GM18858 (cell line): ENCODE measurements around the gene BTBD7.
"Not testable (repeated sequence)": the region's sequence is repeated elsewhere in the genome, so short reads cannot be mapped to it uniquely, and the experiment has no call there.

Source experiments
- ATAC-seq: cut with Tn5 transposase; IDR thresholded peaks from one replicate; pipeline ENCODE4 v1.9.1; 2021; ENCODE audit not compliant: unreplicated experiment

Gene BTBD7

DNA sequence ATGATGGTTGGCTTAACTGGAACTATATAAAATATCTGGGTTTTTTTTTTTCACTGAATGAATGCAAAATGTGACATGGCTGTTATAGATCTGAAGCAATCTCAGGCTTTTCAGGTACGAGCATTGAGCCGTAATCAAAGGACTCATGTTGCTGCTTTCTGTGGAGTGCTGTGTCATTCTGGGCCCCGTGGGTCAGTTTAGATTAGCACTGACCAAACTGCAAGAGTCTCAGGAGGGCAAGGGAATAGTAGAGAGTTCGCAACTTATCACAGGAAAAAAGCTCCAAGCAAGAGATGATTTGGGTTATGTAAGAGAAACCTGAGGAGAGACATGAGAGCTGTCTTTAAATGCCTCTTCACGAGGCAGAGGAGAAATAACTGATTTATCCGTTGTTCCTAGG is 66.7 kb downstream of the BTBD7 start:
- no peak for ATAC-seq

GRCh38 chr14:93263416-93263815 is 69.4 kb downstream of the BTBD7 start:
- no peak for ATAC-seq

DNA sequence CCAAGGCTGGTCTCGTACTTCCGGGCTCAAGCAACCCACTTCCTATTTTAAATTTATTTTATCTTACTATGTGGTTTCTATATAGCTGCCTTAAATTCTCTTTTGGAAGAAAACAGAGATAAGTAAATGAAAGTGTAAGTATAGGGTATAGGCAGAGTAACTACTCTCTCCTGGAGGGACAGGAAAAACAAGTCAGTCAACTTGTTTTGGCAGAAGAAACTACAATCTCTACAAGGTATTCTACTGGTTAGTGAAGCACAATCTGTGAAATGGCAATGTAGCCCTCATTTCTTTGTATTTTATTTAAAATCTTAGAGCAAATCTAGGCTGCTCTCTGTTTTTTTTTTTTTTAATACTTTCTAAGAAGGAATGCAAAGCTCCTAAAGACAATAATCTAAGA is 70.4 kb downstream of the BTBD7 start:
- ATAC-seq = no peak

GRCh38 chr14:93249128-93249831 is 83.6 kb downstream of the BTBD7 start:
- no peak for ATAC-seq

- ATAC-seq = no peak
Observed at GRCh38 chr14:93246534-93246933, 86.3 kb downstream of the BTBD7 start.

- no peak for ATAC-seq
Observed at GRCh38 chr14:93245764-93246420, 86.9 kb downstream of the BTBD7 start.

GRCh38 chr14:93240678-93241000 is 92.2 kb downstream of the BTBD7 start:
- ATAC-seq = no peak

DNA sequence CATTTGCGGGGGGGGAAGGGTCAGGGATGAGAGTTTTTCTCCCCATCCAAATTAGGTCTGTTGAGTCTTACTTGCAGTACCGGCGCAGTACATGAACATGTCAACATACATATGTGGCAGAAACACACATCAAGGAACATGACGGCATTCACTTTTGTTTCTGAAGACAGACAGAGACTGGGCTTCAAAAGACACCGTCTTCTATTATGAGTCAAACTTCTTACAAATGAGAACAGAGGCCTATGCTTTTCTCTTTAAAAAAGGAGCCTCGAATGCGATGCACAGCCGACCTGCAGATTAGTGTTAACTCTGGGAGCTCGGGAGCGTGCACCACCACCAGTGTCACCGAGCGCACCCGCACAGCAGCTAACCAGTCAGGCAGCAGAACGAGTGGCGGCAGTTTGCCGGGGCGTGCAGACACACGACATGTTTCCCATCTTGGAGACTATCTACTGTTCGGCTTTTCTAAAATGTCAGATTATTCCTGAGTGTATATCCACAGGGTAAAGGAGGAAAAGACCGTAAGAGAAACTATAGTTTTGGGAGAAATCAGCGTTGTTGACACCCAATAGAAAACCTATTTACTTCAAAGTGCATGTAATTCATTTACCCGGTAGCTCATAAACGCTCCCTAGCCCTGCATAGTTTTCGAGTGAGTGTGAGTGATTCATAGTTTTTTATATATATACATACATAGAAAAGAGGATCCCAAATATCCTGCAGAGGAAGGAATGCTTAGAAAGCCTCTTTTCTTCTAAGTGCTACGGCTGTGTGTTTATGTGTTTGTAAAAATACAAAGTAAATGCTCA is 92.8 kb downstream of the BTBD7 start:
- no peak for ATAC-seq

GRCh38 chr14:93234798-93235197 is 98.0 kb downstream of the BTBD7 start:
- ATAC-seq = no peak

- ATAC-seq = not testable (repeated sequence)
Observed at GRCh38 chr14:93233078-93233477, 99.8 kb downstream of the BTBD7 start.

GRCh38 chr14:93232159-93232558 is 100.7 kb downstream of the BTBD7 start:
- ATAC-seq = no peak

- ATAC-seq = no peak
Observed at GRCh38 chr14:93231129-93231979, 101.5 kb downstream of the BTBD7 start.

- ATAC-seq = no peak
Observed at GRCh38 chr14:93230539-93230938, 102.3 kb downstream of the BTBD7 start.

DNA sequence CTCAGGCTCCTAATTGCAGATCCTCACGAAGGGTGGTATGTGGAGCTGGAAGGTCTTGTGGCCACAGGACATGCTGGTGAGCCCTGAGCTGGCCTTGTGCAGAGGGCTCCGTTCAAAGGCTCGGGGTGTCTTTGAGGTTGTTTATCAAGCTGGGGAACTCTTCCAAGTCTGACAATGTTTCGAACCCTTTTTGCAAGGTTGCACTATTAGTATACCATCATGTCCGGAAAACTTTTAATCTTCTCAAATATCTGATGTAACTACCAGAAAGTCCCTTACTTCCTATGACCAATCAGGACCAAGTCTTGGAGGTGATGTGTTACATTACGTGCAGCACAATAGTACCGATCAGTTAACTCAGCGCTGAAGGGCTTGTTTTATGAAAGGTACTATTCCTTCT is 104.3 kb downstream of the BTBD7 start:
- ATAC-seq = no peak

- no peak for ATAC-seq
Observed at GRCh38 chr14:93223565-93223964, 109.3 kb downstream of the BTBD7 start.

GRCh38 chr14:93220509-93220908 is 112.3 kb downstream of the BTBD7 start:
- no peak for ATAC-seq

GRCh38 chr14:93219103-93219726 is 113.6 kb downstream of the BTBD7 start:
- no peak for ATAC-seq

- ATAC-seq = no peak
Observed at GRCh38 chr14:93214598-93214997, 118.2 kb downstream of the BTBD7 start.

DNA sequence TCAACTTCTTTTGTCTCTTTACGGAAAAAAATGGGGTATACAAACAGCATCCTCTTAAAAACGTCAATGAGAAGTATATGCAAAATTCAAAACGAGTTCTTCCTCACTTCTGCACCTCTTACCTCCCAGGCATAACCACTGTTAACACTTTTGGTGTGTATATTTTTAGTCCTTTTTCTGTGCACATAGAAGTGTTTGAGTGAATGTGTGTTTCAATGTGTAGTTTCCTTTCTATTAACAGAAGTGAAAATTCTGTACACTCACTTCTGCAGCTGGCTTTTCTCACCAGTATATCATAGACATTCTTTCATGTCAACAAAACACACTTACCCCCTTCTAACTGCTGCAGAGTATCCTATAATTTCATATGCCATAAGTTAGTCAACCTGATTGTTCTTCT is 120.4 kb downstream of the BTBD7 start:
- peak; percentile 76 for ATAC-seq

DNA sequence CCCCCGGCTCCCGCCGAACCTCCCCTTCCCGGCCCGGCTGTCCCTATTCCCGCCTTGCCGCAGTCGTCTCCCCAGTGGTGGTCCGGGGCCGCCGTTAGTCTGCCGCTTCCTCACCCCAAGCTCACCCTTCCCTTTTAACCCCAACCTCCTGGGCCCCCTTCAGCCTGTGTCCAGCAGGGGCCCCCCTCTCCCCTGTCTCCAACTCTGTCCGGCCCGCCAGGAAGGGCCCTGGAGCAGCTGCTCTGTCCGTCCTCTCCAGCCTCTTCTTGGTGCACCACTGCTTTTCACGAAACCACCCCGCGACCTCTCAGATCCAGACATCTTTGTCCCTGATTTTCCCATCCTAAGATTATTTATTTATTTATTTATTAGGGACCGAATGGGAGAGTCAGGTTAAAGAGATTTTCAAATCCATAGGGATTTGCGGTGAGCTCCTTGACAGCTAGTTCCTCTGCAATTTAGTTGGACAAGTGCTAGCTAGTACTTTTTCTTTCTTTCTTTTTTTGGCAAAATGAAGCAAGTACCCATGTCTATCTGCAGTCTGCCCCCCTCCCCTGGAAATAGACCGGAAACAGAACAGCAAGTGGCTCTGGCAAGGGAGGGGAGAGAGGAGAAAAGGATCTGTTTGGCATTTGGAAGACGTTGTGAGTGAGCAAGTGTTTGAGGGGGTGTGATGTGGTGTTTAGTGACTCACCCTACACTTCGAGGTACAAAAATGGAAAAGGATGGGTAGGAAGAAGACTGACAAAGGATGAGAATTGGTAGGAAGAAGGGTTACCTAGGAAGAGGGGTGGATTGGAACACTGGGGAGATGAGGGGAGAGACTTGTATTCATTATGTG is 125.1 kb downstream of the BTBD7 start:
- ATAC-seq = peak; percentile 14
